HL-60 (cell line): ENCODE measurements around the gene RNASEH2A.
A peak's percentile ranks its signal among the peaks of the same experiment; 100 is the strongest.

Experiments
- DNase-seq, 2 experiments: peaks; one replicate each; pipeline ENCODE4 v3.0.0-alpha.2; 2010 to 2020; ENCODE audit warnings: low read depth in 1 of 2, low spot score in 1 of 2
- H3K27ac ChIP-seq: fragments of 250-450 bp; sonication (Bioruptor Pico); replicated peaks from 2 replicates; pipeline ENCODE4 v1.5.1; 2020; ENCODE audit warnings: mild to moderate bottlenecking, moderate library complexity
- H3K27me3 ChIP-seq: fragments of 250-450 bp; sonication (Bioruptor Pico); 2 replicates; pipeline ENCODE4 v1.5.1; 2021; ENCODE audit warnings: mild to moderate bottlenecking, moderate library complexity; ENCODE audit not compliant: insufficient read depth, poor library complexity, severe bottlenecking
- H3K4me3 ChIP-seq: replicated peaks from 2 replicates; pipeline ENCODE4 v1.5.1; 2011; ENCODE audit warnings: mild to moderate bottlenecking, control low read depth, low read length; ENCODE audit not compliant: insufficient read depth
- GABPA ChIP-seq: IDR thresholded peaks from 2 replicates; pipeline ENCODE4 v1.6.1; 2012; ENCODE audit warnings: low read depth
- POLR2AphosphoS5 ChIP-seq: IDR thresholded peaks from 2 replicates; pipeline ENCODE4 v1.6.1; 2012; ENCODE audit warnings: low read depth
- SPI1 ChIP-seq: IDR thresholded peaks from 2 replicates; pipeline ENCODE4 v1.6.1; 2012; ENCODE audit warnings: low read depth, mild to moderate bottlenecking, borderline replicate concordance
- TF ChIP-seq, protein P1 (sequence below): IDR thresholded peaks from one replicate; pipeline ENCODE4 v1.5.1; 2011; ENCODE audit warnings: low read length, control low read depth, inconsistent platforms; ENCODE audit not compliant: insufficient read depth
- TF ChIP-seq, protein P2 (sequence below): IDR thresholded peaks from 2 replicates; pipeline ENCODE4 v1.6.1; 2012; ENCODE audit warnings: low read depth; ENCODE audit not compliant: insufficient replicate concordance

RNASEH2A gene

DNA sequence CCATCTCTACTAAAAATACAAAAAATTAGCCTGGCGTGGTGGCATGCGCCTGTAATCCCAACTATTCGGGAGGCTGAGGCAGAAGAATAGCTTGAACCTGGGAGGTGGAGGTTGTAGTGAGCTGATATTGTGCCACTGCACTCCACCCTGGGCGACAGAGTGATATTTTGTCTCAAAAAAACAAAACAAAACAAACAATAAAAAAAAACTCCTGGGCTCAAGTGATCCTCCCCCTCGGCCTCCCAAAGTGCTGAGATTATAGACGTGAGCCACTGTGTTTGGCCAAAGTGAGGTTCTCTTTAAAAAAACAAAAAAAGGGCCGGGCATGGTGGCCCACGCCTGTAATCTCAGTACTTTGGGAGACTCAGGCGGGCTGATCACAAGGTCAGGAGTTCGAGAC, 18.9 kb upstream of the RNASEH2A start:
- TF ChIP-seq SPI1 (no peak), POLR2AphosphoS5 (no peak), GABPA (no peak)
- TF ChIP-seq, protein P1, sequence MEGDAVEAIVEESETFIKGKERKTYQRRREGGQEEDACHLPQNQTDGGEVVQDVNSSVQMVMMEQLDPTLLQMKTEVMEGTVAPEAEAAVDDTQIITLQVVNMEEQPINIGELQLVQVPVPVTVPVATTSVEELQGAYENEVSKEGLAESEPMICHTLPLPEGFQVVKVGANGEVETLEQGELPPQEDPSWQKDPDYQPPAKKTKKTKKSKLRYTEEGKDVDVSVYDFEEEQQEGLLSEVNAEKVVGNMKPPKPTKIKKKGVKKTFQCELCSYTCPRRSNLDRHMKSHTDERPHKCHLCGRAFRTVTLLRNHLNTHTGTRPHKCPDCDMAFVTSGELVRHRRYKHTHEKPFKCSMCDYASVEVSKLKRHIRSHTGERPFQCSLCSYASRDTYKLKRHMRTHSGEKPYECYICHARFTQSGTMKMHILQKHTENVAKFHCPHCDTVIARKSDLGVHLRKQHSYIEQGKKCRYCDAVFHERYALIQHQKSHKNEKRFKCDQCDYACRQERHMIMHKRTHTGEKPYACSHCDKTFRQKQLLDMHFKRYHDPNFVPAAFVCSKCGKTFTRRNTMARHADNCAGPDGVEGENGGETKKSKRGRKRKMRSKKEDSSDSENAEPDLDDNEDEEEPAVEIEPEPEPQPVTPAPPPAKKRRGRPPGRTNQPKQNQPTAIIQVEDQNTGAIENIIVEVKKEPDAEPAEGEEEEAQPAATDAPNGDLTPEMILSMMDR, result no peak
- TF ChIP-seq, protein P2, sequence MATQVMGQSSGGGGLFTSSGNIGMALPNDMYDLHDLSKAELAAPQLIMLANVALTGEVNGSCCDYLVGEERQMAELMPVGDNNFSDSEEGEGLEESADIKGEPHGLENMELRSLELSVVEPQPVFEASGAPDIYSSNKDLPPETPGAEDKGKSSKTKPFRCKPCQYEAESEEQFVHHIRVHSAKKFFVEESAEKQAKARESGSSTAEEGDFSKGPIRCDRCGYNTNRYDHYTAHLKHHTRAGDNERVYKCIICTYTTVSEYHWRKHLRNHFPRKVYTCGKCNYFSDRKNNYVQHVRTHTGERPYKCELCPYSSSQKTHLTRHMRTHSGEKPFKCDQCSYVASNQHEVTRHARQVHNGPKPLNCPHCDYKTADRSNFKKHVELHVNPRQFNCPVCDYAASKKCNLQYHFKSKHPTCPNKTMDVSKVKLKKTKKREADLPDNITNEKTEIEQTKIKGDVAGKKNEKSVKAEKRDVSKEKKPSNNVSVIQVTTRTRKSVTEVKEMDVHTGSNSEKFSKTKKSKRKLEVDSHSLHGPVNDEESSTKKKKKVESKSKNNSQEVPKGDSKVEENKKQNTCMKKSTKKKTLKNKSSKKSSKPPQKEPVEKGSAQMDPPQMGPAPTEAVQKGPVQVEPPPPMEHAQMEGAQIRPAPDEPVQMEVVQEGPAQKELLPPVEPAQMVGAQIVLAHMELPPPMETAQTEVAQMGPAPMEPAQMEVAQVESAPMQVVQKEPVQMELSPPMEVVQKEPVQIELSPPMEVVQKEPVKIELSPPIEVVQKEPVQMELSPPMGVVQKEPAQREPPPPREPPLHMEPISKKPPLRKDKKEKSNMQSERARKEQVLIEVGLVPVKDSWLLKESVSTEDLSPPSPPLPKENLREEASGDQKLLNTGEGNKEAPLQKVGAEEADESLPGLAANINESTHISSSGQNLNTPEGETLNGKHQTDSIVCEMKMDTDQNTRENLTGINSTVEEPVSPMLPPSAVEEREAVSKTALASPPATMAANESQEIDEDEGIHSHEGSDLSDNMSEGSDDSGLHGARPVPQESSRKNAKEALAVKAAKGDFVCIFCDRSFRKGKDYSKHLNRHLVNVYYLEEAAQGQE, result no peak
- Histone ChIP-seq H3K27me3 (no peaks in the 10 kb centered on the region), H3K4me3 (no peak overlapping the region), H3K27ac (peak overlapping the region; percentile 95)
- no peak for DNase-seq

- DNase-seq, result no peak
- Histone ChIP-seq H3K27ac (peak overlapping the region; percentile 95), H3K27me3 (no peaks in the 10 kb centered on the region), H3K4me3 (no peak overlapping the region)
- TF ChIP-seq GABPA, result no peak
- TF ChIP-seq, protein P1, result no peak
- no peak for TF ChIP-seq POLR2AphosphoS5
- TF ChIP-seq, protein P2, result no peak
- TF ChIP-seq SPI1, result no peak
These were observed 18.2 kb upstream of the RNASEH2A start for GRCh38 chr19:12788042-12788681.

- no peak for TF ChIP-seq SPI1
- TF ChIP-seq POLR2AphosphoS5, result peak; percentile 63
- Histone ChIP-seq H3K27me3 (no peaks in the 10 kb centered on the region), H3K4me3 (peak overlapping the region; percentile 42), H3K27ac (peak overlapping the region; percentile 95)
- peak in 1 of 2 experiments; percentile 77 for DNase-seq
These were observed 17.7 kb upstream of the RNASEH2A start for GRCh38 chr19:12788682-12789097.

DNA sequence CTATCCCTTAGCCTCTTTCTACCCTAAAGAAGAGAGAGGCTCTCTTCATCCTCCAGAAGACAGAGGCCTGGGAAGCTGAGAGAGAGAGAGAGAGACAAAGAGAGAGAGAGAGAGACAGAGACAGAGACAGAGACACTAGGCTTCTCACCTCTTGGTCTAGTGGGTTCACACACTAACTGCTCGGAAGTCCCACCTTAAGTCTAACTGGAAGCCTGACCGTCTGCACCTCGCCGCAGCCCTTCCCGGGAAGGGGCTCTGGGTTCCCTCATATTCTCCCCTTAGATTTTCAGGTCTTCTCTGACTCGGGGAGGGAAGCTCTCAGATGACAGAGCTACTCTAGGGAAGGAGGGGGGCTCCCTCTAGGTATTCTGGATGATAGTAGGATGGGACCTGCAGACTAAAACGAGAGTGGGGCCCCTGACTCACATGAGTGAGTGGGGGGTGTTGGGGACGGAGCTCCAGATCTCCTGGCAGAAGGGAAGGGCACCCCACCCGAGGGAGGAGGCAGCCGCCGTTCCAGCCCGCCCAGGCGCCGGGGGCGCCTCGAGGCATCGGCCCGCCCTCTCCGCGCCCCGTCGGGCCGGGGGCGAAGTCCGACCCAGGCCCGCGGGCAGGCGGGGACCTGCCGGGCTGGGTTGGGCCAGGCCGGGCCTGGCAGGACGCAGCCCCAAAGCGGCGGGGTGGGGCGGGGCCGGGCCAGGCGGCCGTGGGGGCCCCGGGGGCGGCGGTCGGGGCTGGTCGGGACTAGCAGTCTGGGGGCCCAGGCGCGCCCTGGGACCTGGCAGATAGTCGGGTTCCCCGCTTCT, 17.1 kb upstream of the RNASEH2A start:
- Histone ChIP-seq H3K27ac (peak overlapping the region; percentile 95), H3K27me3 (no peaks in the 10 kb centered on the region), H3K4me3 (peak overlapping the region; percentile 42)
- DNase-seq, result no peak
- TF ChIP-seq SPI1, result no peak
- TF ChIP-seq, protein P1, result no peak
- TF ChIP-seq, protein P2, result no peak
- no peak for TF ChIP-seq GABPA
- peak; percentile 33 for TF ChIP-seq POLR2AphosphoS5
